PC-9 (cell line): Measurements from ENCODE around the gene PRMT1. TPM values are rescaled to one million over a fixed set of nuclear protein-coding genes. Genes with fewer than 3 reads are reported as not detected.

Experiments
- BruUV-seq: library from RNA; stranded (reverse); fragments of 400-500 nt; replicated peaks from 2 replicates; lab custom pipeline; 2021; lab: Mats Ljungman, UMichigan
- CTCF ChIA-PET: fragments of 300-600 bp; sonication (Branson Sonifier 250); formaldehyde crosslinking; loops from one replicate; lab custom pipeline; 2022; ENCODE audit warnings: antibody characterized with exemption; lab: Charles Lee
- POLR2A ChIA-PET: fragments of 300-600 bp; sonication (Branson Sonifier 250); formaldehyde crosslinking; loops from one replicate; lab custom pipeline; 2022; ENCODE audit warnings: antibody characterized with exemption; ENCODE audit not compliant: unreplicated experiment; lab: Charles Lee
- DNase-seq, 2 experiments: peaks; one replicate each; pipeline versions ENCODE4 v3.0.0 to v3.0.0-alpha.2; 2015 to 2022; ENCODE audit warnings: mixed read lengths in 1 of 2
- H2AFZ ChIP-seq: fragments of 200-600 bp; sonication (generic); 2 replicates; pipeline ENCODE4 v1.8.1; 2017; ENCODE audit warnings: antibody characterized with exemption
- H3F3A ChIP-seq: fragments of 200-600 bp; sonication (generic); 2 replicates; pipeline ENCODE4 v1.8.1; 2017; ENCODE audit warnings: antibody characterized with exemption, mild to moderate bottlenecking, low read depth; ENCODE audit not compliant: insufficient read depth
- H3K27ac ChIP-seq: fragments of 200-600 bp; sonication (generic); 2 replicates; pipeline ENCODE4 v1.6.1; 2016; ENCODE audit warnings: mixed run types
- H3K27me3 ChIP-seq: fragments of 200-600 bp; sonication (generic); 2 replicates; pipeline ENCODE4 v1.6.1; 2016; ENCODE audit warnings: low read depth, mixed run types; ENCODE audit not compliant: insufficient read depth
- H3K36me3 ChIP-seq: fragments of 200-600 bp; sonication (generic); 2 replicates; pipeline ENCODE4 v1.6.1; 2016; ENCODE audit warnings: low read depth, mixed run types
- H3K4me1 ChIP-seq: fragments of 200-600 bp; sonication (generic); replicated peaks from 2 replicates; pipeline ENCODE4 v1.6.1; 2016; ENCODE audit warnings: mixed run types; ENCODE audit not compliant: insufficient read depth
- H3K4me2 ChIP-seq: fragments of 200-600 bp; sonication (generic); 2 replicates; pipeline ENCODE4 v1.6.1; 2017; ENCODE audit warnings: mixed run types
- H3K4me3 ChIP-seq: fragments of 200-600 bp; sonication (generic); 2 replicates; pipeline ENCODE4 v1.6.1; 2016; ENCODE audit warnings: mixed run types
- H3K79me2 ChIP-seq: fragments of 200-600 bp; sonication (generic); 2 replicates; pipeline ENCODE4 v1.6.1; 2017; ENCODE audit warnings: low read depth, mixed run types
- H3K9me2 ChIP-seq: fragments of 200-600 bp; sonication (generic); 2 replicates; pipeline ENCODE4 v1.8.1; 2017; ENCODE audit warnings: mild to moderate bottlenecking; ENCODE audit not compliant: insufficient read depth
- H3K9me3 ChIP-seq: fragments of 200-600 bp; sonication (generic); 2 replicates; pipeline ENCODE4 v1.8.1; 2016; ENCODE audit warnings: low read depth; ENCODE audit not compliant: insufficient read depth
- H4K20me1 ChIP-seq: fragments of 200-600 bp; sonication (generic); 2 replicates; pipeline ENCODE4 v1.8.1; 2017; ENCODE audit not compliant: insufficient read depth
- EZH2 ChIP-seq: fragments of 200-600 bp; sonication (generic); IDR thresholded peaks from 2 replicates; pipeline ENCODE4 v1.8.0; 2017; ENCODE audit warnings: antibody characterized with exemption, low read depth
- intact Hi-C: fragments of 100-400 bp; cut with micrococcal nuclease; formaldehyde crosslinking; loops from one replicate; pipeline ENCODE4 v1.10.0; 2022; ENCODE audit not compliant: unreplicated experiment
- total RNA-seq: library from RNA; stranded (reverse); gene quantifications from 2 replicates; pipeline ENCODE4 v1.2.3, GENCODE V29; 2021
- TF ChIP-seq, protein P1 (sequence below): fragments of 200-600 bp; sonication (generic); conservative IDR thresholded peaks from 2 replicates; pipeline ENCODE4 v1.6.1; 2017; ENCODE audit warnings: mixed run types, antibody characterized with exemption, mild to moderate bottlenecking, moderate library complexity

Gene PRMT1
- total RNA-seq, 1 experiment from 2014 or later = 261 TPM

DNA sequence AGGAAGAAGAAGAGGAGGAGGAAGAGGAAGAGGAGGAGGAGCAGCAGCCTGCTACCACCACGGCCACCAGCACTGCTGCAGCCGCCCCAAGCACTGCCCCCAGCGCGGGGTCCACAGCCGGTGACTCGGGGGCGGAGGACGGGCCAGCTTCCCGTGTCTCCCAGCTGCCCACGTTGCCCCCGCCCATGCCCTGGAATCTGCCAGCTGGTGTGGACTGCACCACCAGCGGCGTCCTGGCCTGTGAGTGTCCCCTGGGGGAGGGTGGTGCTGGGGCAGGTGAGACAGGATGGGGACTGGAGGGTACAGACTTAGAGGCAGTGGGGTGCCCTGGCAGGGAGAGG is 23.6 kb upstream of the PRMT1 start:
- Histone ChIP-seq H3K27ac (no peak overlapping the region), H3K36me3 (peaks cover 21% of the 10 kb centered on the region; the same call in 1 of the 2 replicates), H3K4me1 (no peaks in the 10 kb centered on the region), H2AFZ (no peak overlapping the region), H3K27me3 (no peaks in the 10 kb centered on the region), H3K9me3 (no peaks in the 10 kb centered on the region), H3K79me2 (peaks cover 16% of the 10 kb centered on the region; the same call in 1 of the 2 replicates), H3K4me2 (no peak overlapping the region), H3K9me2 (no peaks in the 10 kb centered on the region), H3F3A (peaks cover 17% of the 10 kb centered on the region; the same call in 1 of the 2 replicates), H4K20me1 (peaks cover 40% of the 10 kb centered on the region), H3K4me3 (no peak overlapping the region)
- POLR2A ChIA-PET = no interaction called here
- CTCF ChIA-PET = no interaction called here
- DNase-seq = no peak
- BruUV-seq = no TSS peak
- intact Hi-C loops = no loop called here
- no peak for TF ChIP-seq EZH2
- TF ChIP-seq, protein P1, sequence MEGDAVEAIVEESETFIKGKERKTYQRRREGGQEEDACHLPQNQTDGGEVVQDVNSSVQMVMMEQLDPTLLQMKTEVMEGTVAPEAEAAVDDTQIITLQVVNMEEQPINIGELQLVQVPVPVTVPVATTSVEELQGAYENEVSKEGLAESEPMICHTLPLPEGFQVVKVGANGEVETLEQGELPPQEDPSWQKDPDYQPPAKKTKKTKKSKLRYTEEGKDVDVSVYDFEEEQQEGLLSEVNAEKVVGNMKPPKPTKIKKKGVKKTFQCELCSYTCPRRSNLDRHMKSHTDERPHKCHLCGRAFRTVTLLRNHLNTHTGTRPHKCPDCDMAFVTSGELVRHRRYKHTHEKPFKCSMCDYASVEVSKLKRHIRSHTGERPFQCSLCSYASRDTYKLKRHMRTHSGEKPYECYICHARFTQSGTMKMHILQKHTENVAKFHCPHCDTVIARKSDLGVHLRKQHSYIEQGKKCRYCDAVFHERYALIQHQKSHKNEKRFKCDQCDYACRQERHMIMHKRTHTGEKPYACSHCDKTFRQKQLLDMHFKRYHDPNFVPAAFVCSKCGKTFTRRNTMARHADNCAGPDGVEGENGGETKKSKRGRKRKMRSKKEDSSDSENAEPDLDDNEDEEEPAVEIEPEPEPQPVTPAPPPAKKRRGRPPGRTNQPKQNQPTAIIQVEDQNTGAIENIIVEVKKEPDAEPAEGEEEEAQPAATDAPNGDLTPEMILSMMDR = no peak

DNA sequence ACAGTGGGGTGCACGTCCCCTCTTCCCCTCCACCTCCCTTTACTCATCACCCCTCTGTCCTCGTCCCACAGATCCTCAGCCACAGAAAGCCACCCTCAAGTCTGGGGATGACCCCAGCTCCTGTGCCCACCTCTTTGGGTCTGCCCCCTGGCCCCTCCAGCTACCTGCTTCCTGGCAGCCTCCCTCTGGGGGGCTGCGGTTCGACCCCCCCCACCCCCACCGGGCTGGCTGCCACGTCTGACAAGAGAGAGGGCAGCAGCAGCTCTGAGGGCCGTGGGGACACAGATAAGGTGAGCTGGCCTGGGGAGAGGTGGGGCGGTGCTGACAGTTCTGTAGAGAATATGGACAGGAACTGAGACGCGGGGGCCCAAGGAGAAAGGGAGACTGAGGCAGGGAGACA is 22.5 kb upstream of the PRMT1 start:
- intact Hi-C loops = no loop called here
- ChIA-PET POLR2A (interaction anchor here (0.7 kb wide), 1 partner anchor 15 kb away, joined by 5 read pairs; the partner anchor contains the start of gene RRAS), CTCF (no interaction called here)
- Histone ChIP-seq H3K27me3 (no peaks in the 10 kb centered on the region), H3F3A (peaks cover 21% of the 10 kb centered on the region), H2AFZ (no peak overlapping the region), H3K4me1 (no peaks in the 10 kb centered on the region), H3K27ac (no peak overlapping the region), H3K79me2 (peaks cover 8% of the 10 kb centered on the region; the same call in 1 of the 2 replicates), H3K36me3 (peaks cover 17% of the 10 kb centered on the region; the same call in 1 of the 2 replicates), H3K9me3 (no peaks in the 10 kb centered on the region), H3K4me2 (no peak overlapping the region), H3K9me2 (no peaks in the 10 kb centered on the region), H3K4me3 (no peak overlapping the region), H4K20me1 (peaks cover 40% of the 10 kb centered on the region)
- TF ChIP-seq EZH2 = no peak
- TF ChIP-seq, protein P1 = no peak
- BruUV-seq = no TSS peak
- DNase-seq = no peak

DNA sequence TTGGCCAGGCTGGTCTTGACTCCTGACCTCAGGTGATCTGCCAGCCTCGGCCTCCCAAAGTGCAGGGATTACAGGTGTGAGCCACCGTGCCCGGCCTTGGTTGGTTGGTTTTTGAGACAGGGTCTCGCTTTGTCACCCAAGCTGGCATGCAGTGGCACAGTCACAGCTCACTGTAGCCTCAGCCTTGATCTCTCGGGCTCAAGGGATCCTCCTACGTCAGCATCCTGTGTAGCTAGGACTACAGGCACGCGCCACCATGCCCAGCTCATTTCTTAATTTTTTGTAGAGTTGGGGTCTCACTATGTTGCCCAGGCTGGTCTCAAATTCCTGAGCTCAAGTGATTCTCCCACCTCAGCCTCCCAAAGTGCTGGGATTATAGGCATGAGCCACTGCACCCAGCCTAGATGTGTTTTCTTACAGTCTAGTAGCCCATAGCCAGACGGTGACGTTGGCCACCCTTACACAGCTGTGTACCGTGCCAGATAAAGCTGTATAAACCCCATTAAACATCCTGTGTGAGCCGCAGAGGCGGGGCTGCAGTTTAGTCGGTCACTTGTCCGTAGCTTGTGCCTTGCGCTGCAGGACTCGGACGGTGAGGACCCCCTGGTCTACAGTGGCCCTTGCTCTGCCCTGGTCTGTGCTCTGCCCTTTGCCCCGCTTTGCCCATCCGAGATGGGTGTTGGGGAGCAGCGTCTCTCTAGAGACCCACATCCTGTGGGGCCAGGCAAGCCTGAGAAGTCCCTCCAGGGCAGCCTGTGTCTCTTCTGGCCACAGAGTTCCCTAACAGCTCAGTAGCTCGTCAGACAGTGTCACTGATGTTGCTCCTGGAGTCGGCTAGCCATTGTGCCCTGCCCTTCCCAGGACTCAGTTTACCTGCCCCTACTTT is 21.3 kb upstream of the PRMT1 start:
- peaks cover 20% of the 10 kb centered on the region; the same call in 1 of the 2 replicates for H3K36me3 ChIP-seq
- BruUV-seq = no TSS peak
- intact Hi-C loops = no loop called here

More for the DNA sequence above, 21.3 kb upstream of the PRMT1 start:
- ChIA-PET CTCF (no interaction called here), POLR2A (no interaction called here)
- Histone ChIP-seq H3K27ac (no peak overlapping the region), H3K27me3 (no peaks in the 10 kb centered on the region), H3K4me1 (no peaks in the 10 kb centered on the region; the same call in 1 of the 2 replicates), H3K4me2 (no peak overlapping the region), H3F3A (peaks cover 33% of the 10 kb centered on the region), H3K79me2 (no peaks in the 10 kb centered on the region), H3K4me3 (no peak overlapping the region), H3K9me2 (no peaks in the 10 kb centered on the region), H2AFZ (no peak overlapping the region), H3K9me3 (no peaks in the 10 kb centered on the region), H4K20me1 (peaks cover 41% of the 10 kb centered on the region)
- no peak for DNase-seq
- no peak for TF ChIP-seq EZH2
- TF ChIP-seq, protein P1 = no peak
